NCI-H345 (cell line): ENCODE data around the gene APOBEC4.

ENCODE experiments used
- DNase-seq: peaks from one replicate; lab custom pipeline; 2025; lab: John Stamatoyannopoulos, UW

APOBEC4 gene

DNA sequence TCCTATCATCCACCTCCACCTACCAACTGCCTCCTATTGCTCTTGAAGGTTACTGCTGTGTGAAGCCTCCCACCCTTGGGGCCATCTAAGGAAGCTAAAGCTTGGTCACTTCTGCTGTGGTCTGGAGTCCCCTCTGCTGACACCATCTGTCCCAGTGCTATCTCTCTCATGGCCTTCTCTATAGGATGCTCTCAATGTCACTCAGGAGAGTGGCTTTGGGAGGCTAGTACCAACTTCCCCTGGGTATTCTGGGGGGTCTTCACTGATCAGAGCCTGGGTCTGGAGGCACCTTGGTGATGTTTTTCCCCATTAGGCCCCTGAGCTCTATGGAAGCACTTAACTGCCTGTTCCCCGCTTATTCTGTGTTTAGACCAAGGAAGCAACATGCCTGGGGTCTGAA, 50.6 kb downstream of the APOBEC4 start:
- no peak for DNase-seq

DNA sequence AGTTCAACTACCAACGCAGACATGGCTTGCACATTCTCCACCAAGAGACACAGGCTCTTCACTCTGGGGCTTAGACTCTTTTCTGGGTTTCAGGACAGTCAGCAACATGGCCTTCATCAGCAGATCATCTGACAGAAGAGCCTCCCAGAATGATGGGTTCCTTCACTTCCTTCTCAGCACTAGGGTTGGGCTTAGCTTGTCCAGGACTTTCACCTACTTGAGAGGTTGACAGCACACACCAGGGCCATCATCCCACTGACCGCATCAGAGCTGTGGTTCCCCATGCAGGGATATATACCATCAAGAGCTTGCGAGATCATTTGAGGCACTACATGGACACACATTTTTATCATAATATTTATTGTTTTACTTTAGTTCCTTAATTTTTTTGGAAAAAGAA, 52.5 kb downstream of the APOBEC4 start:
- DNase-seq = no peak

GRCh38 chr1:183600136-183600535, 53.0 kb downstream of the APOBEC4 start:
- DNase-seq = no peak

DNA sequence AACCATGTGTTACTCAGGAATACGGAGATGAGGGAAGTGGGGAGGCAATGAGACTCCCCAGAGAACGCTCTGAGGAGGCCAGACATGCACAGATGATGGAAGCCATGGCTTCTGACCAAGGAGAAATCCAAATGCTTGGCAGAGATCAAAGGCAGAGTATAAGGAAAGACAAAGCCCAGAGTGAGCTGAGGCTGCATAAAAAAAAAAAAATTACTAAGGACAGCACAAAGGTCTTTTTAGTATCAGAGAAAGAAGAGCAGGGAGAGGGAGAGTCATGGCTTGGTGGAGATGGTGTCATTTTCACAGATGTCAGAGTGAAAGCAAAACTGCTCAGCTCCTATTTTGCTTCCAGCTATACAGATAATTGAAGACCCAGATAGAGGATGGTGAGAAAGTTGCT, 54.7 kb downstream of the APOBEC4 start:
- DNase-seq = no peak

DNA sequence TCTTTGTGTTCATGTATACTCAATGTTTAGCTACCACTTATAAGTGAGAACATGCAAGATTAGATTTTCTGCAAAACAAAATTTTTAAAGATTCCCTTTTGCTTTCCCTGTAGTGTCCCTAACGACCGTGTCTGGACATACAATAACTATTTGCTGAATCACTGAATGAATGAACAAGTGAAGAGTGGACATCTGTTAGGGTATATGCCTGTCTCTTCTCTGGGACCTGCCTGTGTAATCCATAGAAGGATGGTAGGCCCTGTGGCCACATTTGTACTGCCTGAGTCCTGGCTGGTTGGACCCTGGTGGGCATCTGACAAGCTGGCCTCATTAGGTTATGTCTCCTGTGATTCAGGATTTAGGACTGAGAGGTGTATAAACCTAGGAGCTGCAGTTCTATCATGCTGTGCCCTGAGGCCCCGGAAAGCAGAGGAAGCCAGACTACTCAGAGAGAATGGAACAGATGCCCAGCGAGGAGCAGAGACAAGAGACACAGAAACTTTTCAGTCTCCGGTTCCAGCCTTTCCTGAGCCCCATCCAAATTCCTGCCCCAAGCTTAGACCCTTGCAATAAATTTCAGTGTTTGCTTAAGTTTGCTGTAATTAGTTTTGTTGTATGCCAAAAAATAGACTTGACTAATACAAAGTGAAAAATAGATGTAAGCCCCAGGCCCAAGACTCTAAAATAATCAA, 55.3 kb downstream of the APOBEC4 start:
- DNase-seq = no peak

GRCh38 chr1:183596500-183596899, 56.6 kb downstream of the APOBEC4 start:
- DNase-seq = no peak
